Gastrocnemius medialis (tissue), 4 donors: Measurements from ENCODE around the gene GNA15. TPM values are rescaled to one million over a fixed set of nuclear protein-coding genes. Genes with fewer than 3 reads are reported as not detected.

Experiments used
- ATAC-seq, 2 donors: fragments of 150-250 bp; one replicate each; pipeline ENCODE4 v1.9.1; 2016
- DNase-seq, 2 donors: peaks; one replicate each; pipeline ENCODE4 v3.0.0-alpha.2; 2019
- H3K27ac ChIP-seq, 4 donors: fragments of 200-600 bp; sonication (generic); 1 replicate in 1 of 4; 2 replicates in 3 of 4; pipeline ENCODE4 v1.5.1; 2016 to 2018; ENCODE audit warnings: mild to moderate bottlenecking in 2 of 4, moderate library complexity in 1 of 4
- H3K27me3 ChIP-seq, 3 donors: fragments of 200-600 bp; sonication (generic) in 2 of 3; 1 replicate in 1 of 3; 2 replicates in 2 of 3; pipeline versions ENCODE4 v1.5.1 to v1.6.0; 2016 to 2019; ENCODE audit warnings: mild to moderate bottlenecking in 1 of 3, moderate library complexity in 1 of 3
- H3K36me3 ChIP-seq, 2 donors: fragments of 200-600 bp; sonication (generic) in 1 of 2; one replicate each; pipeline ENCODE4 v1.5.1; 2017 to 2018
- H3K4me1 ChIP-seq, 2 donors: fragments of 200-600 bp; sonication (generic) in 1 of 2; one replicate each; pipeline ENCODE4 v1.5.1; 2016 to 2017; ENCODE audit warnings: mild to moderate bottlenecking in 2 of 2
- H3K4me3 ChIP-seq, 4 donors: fragments of 200-600 bp; sonication (generic) in 3 of 4; 1 replicate in 1 of 4; 2 replicates in 3 of 4; pipeline ENCODE4 v1.5.1; 2016 to 2019; ENCODE audit warnings: mild to moderate bottlenecking in 2 of 4
- H3K9me3 ChIP-seq, 3 donors: fragments of 200-600 bp; sonication (generic) in 2 of 3; 1 replicate in 1 of 3; 2 replicates in 2 of 3; pipeline ENCODE4 v1.5.1; 2016 to 2019
- POLR2A ChIP-seq, 2 donors: fragments of 450-650 bp; IDR thresholded peaks; one replicate each; pipeline ENCODE4 v1.6.1; 2017; ENCODE audit warnings: antibody characterized with exemption in 2 of 2, mild to moderate bottlenecking in 2 of 2, moderate library complexity in 2 of 2
- in situ Hi-C, 4 donors: fragments of 200-750 bp; cut with MboI; loops; one replicate each; pipeline versions ENCODE4 v1.15.0 to v1.8.0; 2017; ENCODE audit warnings: low sequenced_read_pairs in 4 of 4
- intact Hi-C: fragments of 100-400 bp; cut with DNase I; formaldehyde crosslinking; loops from one replicate; pipeline ENCODE4 v1.15.1; 2023; ENCODE audit warnings: low total_unique reads
- total RNA-seq, 4 donors: library from RNA; depleted of rRNA; stranded (reverse); fragments of >200 nt; gene quantifications; one replicate each; pipeline versions ENCODE4 v1.1.0 to v1.2.3, GENCODE V29; 2016
- TF ChIP-seq, protein P1 (sequence below), 5 experiments: fragments of 450-650 bp in 3 of 5; fragments of 200-600 bp in 2 of 5; sonication (generic) in 2 of 5; IDR thresholded peaks in 4 of 5; conservative IDR thresholded peaks in 1 of 5; 1 replicate in 4 of 5; 2 replicates in 1 of 5; pipeline ENCODE4 v1.5.1; 2016 to 2019; ENCODE audit warnings: antibody characterized with exemption in 5 of 5, mild to moderate bottlenecking in 3 of 5, moderate library complexity in 3 of 5

The GNA15 gene
- total RNA-seq, 4 donors from 2014 or later: 0.51 to 1.2 (median 0.81) TPM

DNA sequence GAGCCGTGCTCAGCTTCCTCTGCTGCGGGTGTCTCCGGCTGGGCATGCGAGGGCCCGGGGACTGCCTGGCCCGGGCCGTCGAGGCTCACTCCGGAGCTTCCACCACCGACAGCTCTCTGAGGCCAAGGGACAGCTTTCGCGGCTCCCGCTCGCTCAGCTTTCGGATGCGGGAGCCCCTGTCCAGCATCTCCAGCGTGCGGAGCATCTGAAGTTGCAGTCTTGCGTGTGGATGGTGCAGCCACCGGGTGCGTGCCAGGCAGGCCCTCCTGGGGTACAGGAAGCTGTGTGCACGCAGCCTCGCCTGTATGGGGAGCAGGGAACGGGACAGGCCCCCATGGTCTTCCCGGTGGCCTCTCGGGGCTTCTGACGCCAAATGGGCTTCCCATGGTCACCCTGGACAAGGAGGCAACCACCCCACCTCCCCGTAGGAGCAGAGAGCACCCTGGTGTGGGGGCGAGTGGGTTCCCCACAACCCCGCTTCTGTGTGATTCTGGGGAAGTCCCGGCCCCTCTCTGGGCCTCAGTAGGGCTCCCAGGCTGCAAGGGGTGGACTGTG, 44.0 kb downstream of the GNA15 start:
- ATAC-seq (no peak), DNase-seq (no peak)
- no peak for TF ChIP-seq POLR2A (IDR thresholded peaks at IDR 0.05)
- TF ChIP-seq, protein P1, sequence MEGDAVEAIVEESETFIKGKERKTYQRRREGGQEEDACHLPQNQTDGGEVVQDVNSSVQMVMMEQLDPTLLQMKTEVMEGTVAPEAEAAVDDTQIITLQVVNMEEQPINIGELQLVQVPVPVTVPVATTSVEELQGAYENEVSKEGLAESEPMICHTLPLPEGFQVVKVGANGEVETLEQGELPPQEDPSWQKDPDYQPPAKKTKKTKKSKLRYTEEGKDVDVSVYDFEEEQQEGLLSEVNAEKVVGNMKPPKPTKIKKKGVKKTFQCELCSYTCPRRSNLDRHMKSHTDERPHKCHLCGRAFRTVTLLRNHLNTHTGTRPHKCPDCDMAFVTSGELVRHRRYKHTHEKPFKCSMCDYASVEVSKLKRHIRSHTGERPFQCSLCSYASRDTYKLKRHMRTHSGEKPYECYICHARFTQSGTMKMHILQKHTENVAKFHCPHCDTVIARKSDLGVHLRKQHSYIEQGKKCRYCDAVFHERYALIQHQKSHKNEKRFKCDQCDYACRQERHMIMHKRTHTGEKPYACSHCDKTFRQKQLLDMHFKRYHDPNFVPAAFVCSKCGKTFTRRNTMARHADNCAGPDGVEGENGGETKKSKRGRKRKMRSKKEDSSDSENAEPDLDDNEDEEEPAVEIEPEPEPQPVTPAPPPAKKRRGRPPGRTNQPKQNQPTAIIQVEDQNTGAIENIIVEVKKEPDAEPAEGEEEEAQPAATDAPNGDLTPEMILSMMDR (IDR thresholded peaks at IDR 0.05 in 4 of 5, conservative IDR thresholded peaks at IDR 0.05 in 1 of 5): no peak
- intact Hi-C loops: loop anchor here (10.0 kb wide), 1 partner anchor 885 kb away; the partner anchor contains the start of gene ZBTB7A
- no peaks in the 10 kb centered on the region for H3K4me1 ChIP-seq
- H3K27me3 ChIP-seq: no peaks in the 10 kb centered on the region
- H3K4me3 ChIP-seq: no peak overlapping the region
- H3K36me3 ChIP-seq: no peaks in the 10 kb centered on the region
- no peak overlapping the region for H3K27ac ChIP-seq
- in situ Hi-C loops: no loop called here
- no peaks in the 10 kb centered on the region for H3K9me3 ChIP-seq

DNA sequence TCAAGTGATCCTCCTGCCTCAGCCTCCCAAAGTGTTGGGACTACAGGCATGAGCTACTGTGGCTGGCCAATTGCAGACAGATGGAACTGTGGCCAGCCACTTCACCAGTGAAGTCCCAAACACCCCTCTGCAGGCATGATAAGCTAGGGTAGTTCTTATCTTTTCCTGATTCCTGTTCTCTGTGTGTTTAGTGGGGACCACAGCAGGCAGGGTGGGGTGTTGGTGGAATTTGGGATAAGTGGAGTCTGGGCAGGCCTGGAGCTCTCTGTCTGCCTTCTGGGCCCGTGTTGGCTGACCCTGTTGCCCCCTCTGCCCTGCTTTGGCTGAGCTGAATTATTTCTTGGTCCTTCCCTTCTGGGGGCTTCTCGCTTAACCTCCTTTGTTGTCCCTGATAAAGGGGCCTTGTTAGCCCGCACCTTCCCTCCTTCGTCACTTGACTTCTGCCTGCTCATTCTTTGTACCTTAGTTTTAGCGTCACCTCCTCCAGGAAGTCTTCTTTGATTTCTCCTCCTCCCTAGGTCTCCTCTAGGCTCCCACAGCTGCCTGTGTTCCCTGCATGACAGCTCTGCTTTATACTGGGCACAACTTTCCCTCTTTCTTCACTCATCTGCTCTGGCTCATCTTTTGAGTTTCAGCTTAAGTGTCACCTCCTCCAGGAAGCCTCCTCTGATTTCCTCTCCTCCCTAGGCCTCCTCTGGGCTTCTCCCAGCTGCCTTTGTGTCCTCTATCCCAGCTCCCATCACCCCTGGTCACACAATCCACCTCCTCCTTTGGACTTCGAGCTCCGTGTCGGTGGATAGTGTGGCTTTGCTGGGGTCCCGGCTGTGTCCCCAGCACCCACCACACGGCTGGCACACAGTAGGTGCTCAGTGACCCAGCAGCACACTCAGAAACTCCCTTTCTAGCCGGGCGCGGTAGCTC, 48.1 kb downstream of the GNA15 start:
- H3K4me1 ChIP-seq: peaks cover 4 to 16% of the 10 kb centered on the region in 2 donors
- DNase-seq (no peak), ATAC-seq (no peak)
- no peaks in the 10 kb centered on the region for H3K9me3 ChIP-seq
- H3K4me3 ChIP-seq: peak overlapping the region in 1 of 4 donors; percentile 74
- TF ChIP-seq, protein P1 (IDR thresholded peaks at IDR 0.05 in 4 of 5, conservative IDR thresholded peaks at IDR 0.05 in 1 of 5): no peak
- TF ChIP-seq POLR2A (IDR thresholded peaks at IDR 0.05): no peak
- in situ Hi-C loops (no loop called here), intact Hi-C loops (loop anchor here (10.0 kb wide), 1 partner anchor 881 kb away; the partner anchor contains the start of gene ZBTB7A)
- no peaks in the 10 kb centered on the region for H3K36me3 ChIP-seq
- no peaks in the 10 kb centered on the region for H3K27me3 ChIP-seq
- no peak overlapping the region for H3K27ac ChIP-seq

DNA sequence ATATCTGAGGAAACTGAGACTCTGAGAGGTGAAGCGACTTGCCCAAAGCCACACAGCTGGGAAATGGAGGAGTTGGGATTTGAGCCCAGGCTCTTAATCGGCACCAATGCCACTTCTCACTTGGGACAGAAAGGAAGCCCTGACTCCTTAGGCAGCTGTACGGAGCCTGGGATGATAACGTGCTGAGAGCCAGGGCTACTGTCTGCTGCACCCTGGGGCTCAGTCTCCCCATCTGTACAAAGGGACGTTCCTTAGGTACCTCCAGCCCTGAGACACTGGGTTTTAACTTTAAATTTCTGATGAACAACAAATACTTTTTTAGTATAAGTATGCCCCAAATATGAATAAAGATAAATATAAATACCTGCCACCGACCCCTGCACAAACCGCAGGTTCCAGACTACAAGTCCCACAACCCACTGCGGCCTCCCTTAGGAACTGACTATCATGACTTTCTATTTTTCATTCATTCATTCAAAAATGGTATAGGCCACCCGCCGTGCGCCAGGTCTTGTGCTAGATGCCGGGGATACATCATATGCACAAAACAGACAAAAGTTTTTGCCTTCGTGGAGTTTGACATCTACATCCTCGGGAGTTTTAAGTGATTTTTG, 49.1 kb downstream of the GNA15 start:
- ATAC-seq: peak; percentile 75
- no peaks in the 10 kb centered on the region for H3K9me3 ChIP-seq
- TF ChIP-seq, protein P1 (IDR thresholded peaks at IDR 0.05 in 4 of 5, conservative IDR thresholded peaks at IDR 0.05 in 1 of 5): no peak
- TF ChIP-seq POLR2A (IDR thresholded peaks at IDR 0.05): no peak
- in situ Hi-C loops (no loop called here), intact Hi-C loops (loop anchor here (1.0 to 10.0 kb wide), 2 partner anchors 150 to 880 kb away; partner anchors contain the start of gene ZBTB7A)
- peaks cover 4 to 16% of the 10 kb centered on the region in 2 donors for H3K4me1 ChIP-seq
- no peaks in the 10 kb centered on the region for H3K36me3 ChIP-seq
- no peaks in the 10 kb centered on the region for H3K27me3 ChIP-seq
- peak overlapping the region; percentile 56 to 81 (median 76) for H3K4me3 ChIP-seq
- peak overlapping the region; percentile 81 to 91 (median 88) for H3K27ac ChIP-seq
- DNase-seq: peak; percentile 63 to 72

DNA sequence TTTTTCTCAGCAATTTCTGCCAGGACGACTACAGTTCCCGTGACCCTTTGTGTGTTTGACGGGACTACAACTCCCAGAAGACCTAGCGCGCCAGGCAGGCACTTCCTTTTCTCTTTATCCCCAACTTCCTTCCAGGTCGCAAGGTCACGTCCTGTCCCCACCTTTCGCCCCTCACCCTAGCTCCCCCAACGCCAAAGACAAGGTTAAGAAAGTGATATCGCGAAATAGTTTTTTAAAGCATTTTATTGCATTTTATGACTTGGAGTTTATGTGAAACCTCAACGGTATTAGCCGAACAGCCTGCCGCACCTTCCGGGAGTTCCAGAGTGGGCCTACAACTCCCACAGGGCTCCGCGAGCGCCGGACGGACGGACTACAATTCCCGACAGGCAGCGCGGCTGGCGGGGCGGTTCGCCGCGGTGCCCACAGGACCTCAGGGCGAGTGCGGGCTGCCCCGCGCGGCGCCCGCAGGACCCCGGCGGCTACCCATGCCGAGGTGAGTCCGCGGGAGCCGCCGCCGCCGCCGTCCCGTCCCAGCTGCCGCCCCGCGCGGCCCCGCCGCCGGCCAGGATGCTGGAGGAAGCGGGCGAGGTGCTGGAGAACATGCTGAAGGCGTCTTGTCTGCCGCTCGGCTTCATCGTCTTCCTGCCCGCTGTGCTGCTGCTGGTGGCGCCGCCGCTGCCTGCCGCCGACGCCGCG, 49.8 kb downstream of the GNA15 start, which contains the start of gene NCLN:
NCLN (plus strand) TSS at position 470 of the 699 bp plus-strand sequence; CDS start at position 571, 101 bp downstream.
- Histone ChIP-seq H3K27ac (peak within 1 kb of the TSS; percentile 81 to 91 (median 88)), H3K36me3 (no peaks in the 10 kb centered on the region), H3K9me3 (no peaks in the 10 kb centered on the region), H3K4me3 (peak within 1 kb of the TSS; percentile 56 to 81 (median 76)), H3K4me1 (peaks cover 4 to 16% of the 10 kb centered on the region in 2 donors), H3K27me3 (no peaks in the 10 kb centered on the region)
- in situ Hi-C loops: no loop called here
- ATAC-seq (peak; percentile 98 to 99), DNase-seq (peak; percentile 91 to 92)
- intact Hi-C loops: loop anchor here (1.0 to 10.0 kb wide), 2 partner anchors 150 to 879 kb away; partner anchors contain the start of gene ZBTB7A
- TF ChIP-seq, protein P1 (IDR thresholded peaks at IDR 0.05 in 4 of 5, conservative IDR thresholded peaks at IDR 0.05 in 1 of 5): peak in 1 of 5 experiments; percentile 12
- TF ChIP-seq POLR2A (IDR thresholded peaks at IDR 0.05): peak; percentile 60 to 67
